IMR-90 (cell line): ENCODE data around the gene SS18. TPM values are rescaled to one million over a fixed set of nuclear protein-coding genes. Genes with fewer than 3 reads are reported as not detected.

Experiments
- ATAC-seq: fragments of 200-7000 bp; cut with Tn5 transposase; 2 replicates; pipeline ENCODE4 v1.9.1; 2020; ENCODE audit warnings: low read depth, mild to moderate bottlenecking, moderate library complexity
- BruUV-seq: library from RNA; stranded (reverse); fragments of 400-500 nt; replicated peaks from 2 replicates; lab custom pipeline; 2021; lab: Mats Ljungman, UMichigan
- CTCF ChIA-PET: fragments of 300-600 bp; formaldehyde crosslinking; extraction: SDS; loops from one replicate; lab custom pipeline; 2021; ENCODE audit warnings: antibody characterized with exemption; lab: Yijun Ruan, JAX
- POLR2A ChIA-PET: fragments of 300-600 bp; sonication (Branson Sonifier 250); formaldehyde crosslinking; loops from one replicate; lab custom pipeline; 2022; ENCODE audit warnings: antibody characterized with exemption; ENCODE audit not compliant: unreplicated experiment; lab: Charles Lee
- DNase-seq: peaks from one replicate; pipeline ENCODE4 v3.0.0; 2013
- H2AFZ ChIP-seq: replicated peaks from 2 replicates; pipeline ENCODE3; 2013; ENCODE audit warnings: low read length, mild to moderate bottlenecking; ENCODE audit not compliant: poor library complexity
- H2AK5ac ChIP-seq: 2 replicates; pipeline ENCODE4 v1.6.1; 2013; ENCODE audit warnings: low read depth, low read length, inconsistent platforms
- H2AK9ac ChIP-seq: replicated peaks from 2 replicates; pipeline ENCODE3; 2013; ENCODE audit warnings: mild to moderate bottlenecking, low read depth, low read length, moderate library complexity; ENCODE audit not compliant: poor library complexity
- H2BK120ac ChIP-seq: 2 replicates; pipeline ENCODE4 v1.6.1; 2013; ENCODE audit warnings: low read depth, low read length, inconsistent platforms
- H2BK15ac ChIP-seq: 3 replicates; pipeline ENCODE4 v1.6.1; 2013; ENCODE audit warnings: low read depth, low read length, inconsistent platforms
- H2BK20ac ChIP-seq: 2 replicates; pipeline ENCODE4 v1.6.1; 2013; ENCODE audit warnings: low read depth, mild to moderate bottlenecking, inconsistent platforms, low read length, moderate library complexity
- H2BK5ac ChIP-seq: 2 replicates; pipeline ENCODE4 v1.6.1; 2013; ENCODE audit warnings: mild to moderate bottlenecking, low read depth, low read length, inconsistent platforms; ENCODE audit not compliant: poor library complexity, severe bottlenecking
- H3K14ac ChIP-seq: replicated peaks from 2 replicates; pipeline ENCODE4 v1.6.1; 2013; ENCODE audit warnings: low read depth, low read length, inconsistent platforms
- H3K18ac ChIP-seq: 2 replicates; pipeline ENCODE4 v1.6.1; 2013; ENCODE audit warnings: low read depth, low read length, control low read depth
- H3K23ac ChIP-seq: 2 replicates; pipeline ENCODE4 v1.6.1; 2013; ENCODE audit warnings: low read depth, low read length, inconsistent platforms
- H3K27ac ChIP-seq: 2 replicates; pipeline ENCODE4 v1.5.1; 2013; ENCODE audit warnings: mild to moderate bottlenecking, control low read depth, low read length; ENCODE audit not compliant: insufficient read depth
- H3K27me3 ChIP-seq: 2 replicates; pipeline ENCODE4 v1.6.1; 2013; ENCODE audit warnings: low read length; ENCODE audit not compliant: control insufficient read depth, insufficient read depth
- H3K36me3 ChIP-seq: 2 replicates; pipeline ENCODE4 v1.6.1; 2013; ENCODE audit warnings: low read length, mixed read lengths; ENCODE audit not compliant: control insufficient read depth, insufficient read depth
- H3K4ac ChIP-seq: 2 replicates; pipeline ENCODE4 v1.6.1; 2013; ENCODE audit warnings: low read depth, low read length, inconsistent platforms
- H3K4me1 ChIP-seq: 2 replicates; pipeline ENCODE4 v1.6.1; 2013; ENCODE audit warnings: low read length, mixed read lengths; ENCODE audit not compliant: control insufficient read depth, insufficient read depth
- H3K4me2 ChIP-seq: 2 replicates; pipeline ENCODE4 v1.6.1; 2013; ENCODE audit warnings: low read depth, mild to moderate bottlenecking, control low read depth, low read length, moderate library complexity
- H3K4me3 ChIP-seq: 2 replicates; pipeline ENCODE4 v1.5.1; 2013; ENCODE audit warnings: low read depth, mild to moderate bottlenecking, control low read depth, low read length, moderate library complexity; ENCODE audit not compliant: insufficient read depth
- H3K56ac ChIP-seq: 2 replicates; pipeline ENCODE4 v1.6.1; 2013; ENCODE audit warnings: low read length, inconsistent platforms; ENCODE audit not compliant: insufficient read depth; ENCODE audit errors: extremely low read depth
- H3K79me1 ChIP-seq, 2 experiments: 2 replicates each; pipeline ENCODE4 v1.6.1; 2013; ENCODE audit warnings: low read length in 2 of 2, inconsistent platforms in 1 of 2, low read depth in 1 of 2
- H3K9ac ChIP-seq: 2 replicates; pipeline ENCODE4 v1.6.1; 2013; ENCODE audit warnings: low read depth, low read length, control low read depth
- H3K9me1 ChIP-seq: 2 replicates; pipeline ENCODE4 v1.6.1; 2013; ENCODE audit warnings: low read length, inconsistent platforms; ENCODE audit not compliant: insufficient read depth
- H3K9me3 ChIP-seq: 2 replicates; pipeline ENCODE4 v1.6.1; 2013; ENCODE audit warnings: low read length; ENCODE audit not compliant: control insufficient read depth, insufficient read depth
- H4K20me1 ChIP-seq: 2 replicates; pipeline ENCODE4 v1.6.1; 2013; ENCODE audit warnings: low read length, inconsistent platforms; ENCODE audit not compliant: insufficient read depth
- H4K5ac ChIP-seq: 2 replicates; pipeline ENCODE4 v1.6.1; 2013; ENCODE audit warnings: mild to moderate bottlenecking, low read depth, low read length, control low read depth
- H4K8ac ChIP-seq, 2 experiments: 2 replicates each; pipeline ENCODE4 v1.6.1; 2013; ENCODE audit warnings: low read depth in 2 of 2, low read length in 2 of 2, control low read depth in 1 of 2, inconsistent platforms in 1 of 2
- H4K91ac ChIP-seq: 2 replicates; pipeline ENCODE4 v1.6.1; 2013; ENCODE audit warnings: low read depth, low read length, inconsistent platforms; ENCODE audit not compliant: insufficient read depth
- CHD1 ChIP-seq: IDR thresholded peaks from 2 replicates; pipeline ENCODE4 v1.6.1; 2012; ENCODE audit warnings: low read depth, low read length, improper control_type of control experiment
- MXI1 ChIP-seq: IDR thresholded peaks from 2 replicates; pipeline ENCODE4 v1.6.1; 2012; ENCODE audit warnings: low read depth, mild to moderate bottlenecking, low read length, moderate library complexity, borderline replicate concordance
- RCOR1 ChIP-seq: IDR thresholded peaks from 2 replicates; pipeline ENCODE4 v1.6.1; 2012; ENCODE audit warnings: mild to moderate bottlenecking, low read length, improper control_type of control experiment; ENCODE audit not compliant: insufficient replicate concordance
- USF2 ChIP-seq: fragments of 150-350 bp; IDR thresholded peaks from 2 replicates; pipeline ENCODE4 v1.6.1; 2017; ENCODE audit warnings: mild to moderate bottlenecking, antibody characterized with exemption, low read length, low read depth
- WGBS, 2 experiments: methylation state at CpG; one replicate each; pipeline versions ENCODE4 v1.1.5 to v1.1.7; 2013; ENCODE audit warnings: missing lambda C conversion rate in 2 of 2; ENCODE audit not compliant: insufficient read length in 1 of 2; ENCODE audit errors: extremely low coverage in 2 of 2; 5-methylcytosine and 5-hydroxymethylcytosine counted together
- dilution Hi-C: fragments of 300-500 bp; cut with HindIII; formaldehyde crosslinking; loops from one replicate; pipeline ENCODE4 v1.14.3; 2018; ENCODE audit warnings: low sequenced_read_pairs; ENCODE audit not compliant: unreplicated experiment
- in situ Hi-C: fragments of 300-500 bp; cut with MboI; formaldehyde crosslinking; loops from 3 replicates; pipeline ENCODE4 v1.14.3; 2019; ENCODE audit warnings: low sequenced_read_pairs, inconsistent platforms, mixed read lengths
- intact Hi-C: fragments of 100-400 bp; cut with micrococcal nuclease; formaldehyde crosslinking; loops from 2 replicates; pipeline ENCODE4 v1.10.0; 2022
- polyA plus RNA-seq, 3 experiments: library from polyadenylated mRNA; depleted of rRNA; stranded (reverse); fragments of >200 nt; gene quantifications; 2 replicates each; pipeline ENCODE4 v1.2.3, GENCODE V29; 2012; ENCODE audit warnings: low replicate concordance in 1 of 3
- total RNA-seq: library from RNA; depleted of rRNA; stranded (reverse); fragments of >200 nt; gene quantifications from 2 replicates; pipeline ENCODE4 v1.2.3, GENCODE V29; 2012
- TF ChIP-seq, protein P1 (sequence below): fragments of 150-350 bp; IDR thresholded peaks from 2 replicates; pipeline ENCODE4 v1.6.1; 2016; ENCODE audit warnings: low read depth, mild to moderate bottlenecking, low read length, moderate library complexity, borderline replicate concordance
- TF ChIP-seq, protein P2 (sequence below): conservative IDR thresholded peaks from 2 replicates; pipeline ENCODE4 v1.5.1; 2012; ENCODE audit warnings: mild to moderate bottlenecking, low read depth, low read length, improper control_type of control experiment

Gene SS18
- total and polyA plus RNA-seq, 2 of the 4 experiments (the other 2 are of a cell fraction), result 112 to 242 TPM

- Histone ChIP-seq H3K23ac (no peak overlapping the region), H2BK15ac (no peak overlapping the region), H2BK5ac (no peak overlapping the region), H3K4me2 (no peak overlapping the region), H2BK120ac (no peak overlapping the region), H3K4me1 (no peaks in the 10 kb centered on the region), H4K20me1 (no peaks in the 10 kb centered on the region), H2AK5ac (no peak overlapping the region), H3K18ac (no peak overlapping the region), H3K4me3 (no peak overlapping the region), H3K4ac (no peak overlapping the region), H4K8ac (no peak overlapping the region), H3K27ac (no peak overlapping the region), H4K5ac (no peak overlapping the region), H3K9me1 (no peaks in the 10 kb centered on the region), H3K36me3 (no peaks in the 10 kb centered on the region), H3K56ac (no peak overlapping the region), H3K27me3 (peaks cover 2% of the 10 kb centered on the region; the same call in 1 of the 2 replicates), H4K91ac (no peak overlapping the region), H3K9ac (no peak overlapping the region), H2AK9ac (no peak overlapping the region), H2BK20ac (no peak overlapping the region), H2AFZ (no peak overlapping the region), H3K14ac (no peak overlapping the region), H3K79me1 (no peaks in the 10 kb centered on the region), H3K9me3 (no peaks in the 10 kb centered on the region)
- ChIA-PET CTCF (no interaction called here), POLR2A (no interaction called here)
- in situ Hi-C loops, result no loop called here
- TF ChIP-seq MXI1, result no peak
- no peak for TF ChIP-seq RCOR1
- TF ChIP-seq, protein P1, sequence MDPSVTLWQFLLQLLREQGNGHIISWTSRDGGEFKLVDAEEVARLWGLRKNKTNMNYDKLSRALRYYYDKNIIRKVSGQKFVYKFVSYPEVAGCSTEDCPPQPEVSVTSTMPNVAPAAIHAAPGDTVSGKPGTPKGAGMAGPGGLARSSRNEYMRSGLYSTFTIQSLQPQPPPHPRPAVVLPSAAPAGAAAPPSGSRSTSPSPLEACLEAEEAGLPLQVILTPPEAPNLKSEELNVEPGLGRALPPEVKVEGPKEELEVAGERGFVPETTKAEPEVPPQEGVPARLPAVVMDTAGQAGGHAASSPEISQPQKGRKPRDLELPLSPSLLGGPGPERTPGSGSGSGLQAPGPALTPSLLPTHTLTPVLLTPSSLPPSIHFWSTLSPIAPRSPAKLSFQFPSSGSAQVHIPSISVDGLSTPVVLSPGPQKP, result no peak
- TF ChIP-seq, protein P2, sequence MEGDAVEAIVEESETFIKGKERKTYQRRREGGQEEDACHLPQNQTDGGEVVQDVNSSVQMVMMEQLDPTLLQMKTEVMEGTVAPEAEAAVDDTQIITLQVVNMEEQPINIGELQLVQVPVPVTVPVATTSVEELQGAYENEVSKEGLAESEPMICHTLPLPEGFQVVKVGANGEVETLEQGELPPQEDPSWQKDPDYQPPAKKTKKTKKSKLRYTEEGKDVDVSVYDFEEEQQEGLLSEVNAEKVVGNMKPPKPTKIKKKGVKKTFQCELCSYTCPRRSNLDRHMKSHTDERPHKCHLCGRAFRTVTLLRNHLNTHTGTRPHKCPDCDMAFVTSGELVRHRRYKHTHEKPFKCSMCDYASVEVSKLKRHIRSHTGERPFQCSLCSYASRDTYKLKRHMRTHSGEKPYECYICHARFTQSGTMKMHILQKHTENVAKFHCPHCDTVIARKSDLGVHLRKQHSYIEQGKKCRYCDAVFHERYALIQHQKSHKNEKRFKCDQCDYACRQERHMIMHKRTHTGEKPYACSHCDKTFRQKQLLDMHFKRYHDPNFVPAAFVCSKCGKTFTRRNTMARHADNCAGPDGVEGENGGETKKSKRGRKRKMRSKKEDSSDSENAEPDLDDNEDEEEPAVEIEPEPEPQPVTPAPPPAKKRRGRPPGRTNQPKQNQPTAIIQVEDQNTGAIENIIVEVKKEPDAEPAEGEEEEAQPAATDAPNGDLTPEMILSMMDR, result no peak
- TF ChIP-seq CHD1, result no peak
- no peak for TF ChIP-seq USF2
- no peak for ATAC-seq
- BruUV-seq, result no TSS peak
- intact Hi-C loops, result no loop called here
- dilution Hi-C loops, result no loop called here
- no peak for DNase-seq
- no CpG with 5 or more reads among the region's 1 CpG for WGBS, 2 experiments
These were observed 104.6 kb downstream of the SS18 start for GRCh38 chr18:25985707-25986394.
